ENCODE results near the gene NEU3.

GRCh38 chr11:75047191-75047590 lies 58.5 kb downstream of the NEU3 start:
- TF ChIP-seq CTCF (IDR thresholded peaks at IDR 0.05) (no peak), POLR2A (IDR thresholded peaks at IDR 0.05) (no peak), POLR2AphosphoS5 (IDR thresholded peaks at IDR 0.05) (no peak)

Data from prostate gland (tissue), 2 donors.